ENCODE data around the gene MAPK1IP1L.

MAPK1IP1L gene

GRCh38 chr14:55098561-55098898 is 47.1 kb downstream of the MAPK1IP1L start:
- no peak for ATAC-seq

GRCh38 chr14:55099756-55100155 is 48.3 kb downstream of the MAPK1IP1L start:
- ATAC-seq = no peak

- ATAC-seq = no peak
Measured at GRCh38 chr14:55101698-55102097, 50.3 kb downstream of the MAPK1IP1L start.

GRCh38 chr14:55102141-55102621 is 50.7 kb downstream of the MAPK1IP1L start:
- ATAC-seq = peak; percentile 70

DNA sequence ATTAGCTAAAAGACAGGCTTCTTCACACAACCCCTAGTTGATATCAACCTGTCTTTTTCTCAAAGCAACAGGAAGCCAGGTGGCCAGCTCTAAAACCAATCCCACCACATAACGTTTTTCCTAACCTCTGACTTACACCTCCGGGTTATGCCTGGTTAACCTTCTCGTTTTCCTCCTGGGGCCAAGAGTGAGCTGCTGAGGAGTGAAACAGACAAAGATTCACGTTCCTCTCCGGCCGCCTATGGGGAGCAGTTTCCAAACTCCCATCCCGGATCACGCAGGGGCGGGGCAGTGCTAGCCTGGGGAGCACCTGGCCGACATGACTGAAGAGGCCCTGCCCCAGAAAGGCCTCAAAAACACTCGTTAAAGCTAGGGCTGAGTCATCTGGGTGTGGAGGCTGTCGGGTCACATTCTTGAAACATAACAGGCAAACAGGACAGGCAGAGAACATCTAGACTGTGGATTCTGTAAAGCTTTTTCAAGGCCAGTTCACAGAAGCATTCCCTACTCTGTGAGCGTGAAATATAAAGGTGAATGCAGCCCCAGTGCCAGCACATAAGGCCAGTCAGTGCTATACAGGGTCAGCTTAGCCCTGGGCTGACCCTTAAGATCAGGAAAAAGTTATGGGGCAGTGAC is 51.7 kb downstream of the MAPK1IP1L start:
- ATAC-seq = peak; percentile 62 to 65

GRCh38 chr14:55103971-55104954 is 52.8 kb downstream of the MAPK1IP1L start:
- no peak for ATAC-seq

DNA sequence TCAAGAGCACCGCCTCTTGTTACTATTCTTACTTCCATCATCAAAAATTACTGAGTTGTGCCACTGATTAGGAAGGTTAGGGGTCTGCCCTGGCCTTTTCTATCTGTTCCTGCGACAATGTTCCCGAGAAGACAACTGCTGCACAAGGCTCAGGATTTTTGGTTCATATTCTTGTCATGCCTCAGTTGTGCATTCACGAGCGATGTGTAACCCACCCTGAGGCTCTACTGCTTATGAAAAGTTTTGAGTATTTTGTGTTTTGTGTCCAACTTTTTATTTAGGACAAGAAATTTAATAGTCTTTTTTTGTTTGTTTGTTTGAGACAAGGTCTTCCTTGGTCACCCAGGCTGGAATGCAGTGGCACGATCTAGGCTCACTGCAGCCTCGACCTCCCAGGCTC is 54.5 kb downstream of the MAPK1IP1L start:
- ATAC-seq = no peak

DNA sequence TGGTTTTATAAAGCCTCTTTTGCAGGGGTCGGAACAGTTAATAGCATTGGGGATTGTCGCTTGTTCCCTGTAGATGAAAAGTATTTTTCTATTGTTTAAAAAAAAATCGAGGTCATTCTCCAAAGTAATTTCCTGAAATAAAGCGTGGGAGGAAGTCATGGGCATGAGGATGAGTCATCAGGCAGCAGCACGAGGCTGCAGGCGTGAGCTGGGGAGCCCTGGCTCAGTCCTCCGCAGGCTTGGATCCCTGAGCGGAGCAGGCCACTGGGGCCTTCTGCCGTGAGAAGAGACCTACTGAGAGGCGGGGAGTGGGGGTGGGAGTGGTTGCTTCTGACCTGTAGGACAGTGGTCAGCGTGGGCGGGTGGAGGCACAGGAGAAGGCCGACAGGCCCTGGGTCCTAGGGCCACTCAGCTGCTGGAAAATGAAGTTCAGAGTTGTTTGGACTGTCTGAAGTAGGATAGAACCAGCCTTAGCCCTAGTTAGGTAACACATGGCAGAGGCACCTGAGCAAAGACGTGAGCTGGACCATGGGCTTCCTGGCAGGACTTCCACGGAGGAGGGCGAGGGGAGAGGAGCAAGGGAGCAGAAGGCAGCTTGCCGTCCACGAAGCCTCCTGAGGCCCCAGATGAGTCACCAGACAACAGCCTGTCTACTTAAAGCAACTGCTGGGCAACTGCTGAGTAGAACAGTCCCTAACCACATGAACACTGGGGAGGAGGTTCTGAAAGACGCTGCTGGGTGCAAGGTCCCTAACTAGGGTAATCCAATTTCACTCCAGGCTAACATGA is 56.5 kb downstream of the MAPK1IP1L start:
- peak; percentile 85 to 88 for ATAC-seq

DNA sequence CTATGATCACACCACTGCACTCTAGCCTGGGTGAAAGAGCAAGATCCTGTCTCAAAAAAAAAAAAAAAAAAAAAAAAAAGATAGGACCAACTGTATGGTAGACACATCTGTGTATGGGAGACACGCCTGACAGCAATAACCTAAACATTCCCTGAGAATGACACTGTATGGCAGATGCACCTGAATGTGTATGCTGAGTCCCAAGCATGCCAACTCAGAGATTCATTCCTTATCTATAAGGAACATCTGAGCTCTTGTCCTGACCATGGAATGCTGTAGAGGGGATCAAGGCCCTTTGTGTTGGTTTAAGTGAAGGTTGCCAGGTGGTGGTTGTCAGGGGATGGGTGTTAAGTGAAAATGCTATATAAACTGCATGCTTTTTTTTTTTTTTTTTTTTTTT is 58.4 kb downstream of the MAPK1IP1L start:
- no peak for ATAC-seq

GRCh38 chr14:55111122-55111708 is 59.8 kb downstream of the MAPK1IP1L start:
- ATAC-seq = no peak

DNA sequence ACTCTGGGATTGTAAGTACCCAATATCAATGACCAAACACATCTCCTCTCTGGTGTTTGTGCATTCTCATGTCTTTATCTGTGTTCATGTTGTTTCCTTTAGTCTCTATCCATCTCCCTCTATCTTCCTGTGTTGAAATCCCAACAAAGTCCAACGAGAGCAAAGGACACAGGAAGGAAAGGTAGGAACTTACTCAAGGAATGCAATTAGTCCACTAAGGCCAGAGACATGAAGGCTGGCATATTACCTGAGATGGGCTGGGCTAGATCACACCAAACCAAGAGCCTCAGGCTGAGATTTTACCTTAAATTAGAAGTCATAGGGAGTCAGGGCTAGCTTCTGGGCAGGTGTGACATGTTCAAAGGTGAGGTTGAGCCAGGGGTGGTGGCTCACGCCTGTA is 63.3 kb downstream of the MAPK1IP1L start:
- no peak for ATAC-seq

DNA sequence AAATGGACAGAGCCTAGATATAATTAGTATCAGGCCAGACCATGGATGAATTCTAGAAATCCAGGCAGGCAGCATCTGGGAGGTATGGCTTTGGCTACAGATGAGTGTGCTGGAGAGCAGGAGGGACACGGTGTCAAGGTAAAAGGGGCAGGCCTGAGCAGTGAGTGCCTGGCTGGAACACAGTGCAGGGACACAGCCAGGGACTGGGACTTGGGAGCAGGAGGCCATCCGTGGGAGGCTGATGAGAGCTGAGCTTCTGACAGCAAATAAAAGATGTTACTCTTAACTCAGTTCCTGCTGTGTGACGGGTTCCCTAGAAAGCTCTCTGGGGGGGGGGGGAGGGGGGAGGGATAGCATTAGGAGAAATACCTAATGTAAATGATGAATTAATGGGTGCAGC is 64.0 kb downstream of the MAPK1IP1L start:
- ATAC-seq = no peak

GRCh38 chr14:55115861-55116245 is 64.4 kb downstream of the MAPK1IP1L start:
- no peak for ATAC-seq

- ATAC-seq = no peak
Measured at GRCh38 chr14:55116246-55117030, 65.0 kb downstream of the MAPK1IP1L start.

DNA sequence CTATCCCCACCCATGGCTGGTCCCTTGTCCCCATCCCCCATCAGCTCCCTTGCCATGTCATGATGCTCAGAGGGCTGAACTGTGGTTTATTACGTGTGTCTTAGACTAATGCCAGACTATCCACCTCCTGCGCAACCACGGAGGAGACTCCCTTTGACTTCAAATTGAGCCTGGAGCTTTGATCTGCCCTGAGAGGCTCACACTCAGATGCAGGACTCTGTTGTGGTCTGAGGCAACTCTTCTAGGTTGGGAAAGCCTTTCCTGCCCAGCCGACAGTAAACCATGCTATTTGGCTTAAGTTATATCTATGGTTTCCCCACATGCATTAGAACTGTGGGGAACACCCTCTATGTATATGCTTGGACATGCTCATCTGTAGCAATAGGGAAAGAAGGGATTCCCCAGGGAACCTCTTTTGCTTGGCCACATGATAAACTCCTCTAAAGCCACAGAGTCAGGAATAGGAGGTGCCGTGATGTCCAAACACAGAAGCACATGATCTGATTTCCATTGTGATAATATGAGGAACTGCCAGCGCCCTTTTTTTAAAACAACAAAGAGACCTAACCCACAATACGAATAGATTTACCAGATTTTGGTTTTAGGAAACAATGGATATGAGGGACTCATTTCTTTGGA is 66.5 kb downstream of the MAPK1IP1L start:
- ATAC-seq = no peak

DNA sequence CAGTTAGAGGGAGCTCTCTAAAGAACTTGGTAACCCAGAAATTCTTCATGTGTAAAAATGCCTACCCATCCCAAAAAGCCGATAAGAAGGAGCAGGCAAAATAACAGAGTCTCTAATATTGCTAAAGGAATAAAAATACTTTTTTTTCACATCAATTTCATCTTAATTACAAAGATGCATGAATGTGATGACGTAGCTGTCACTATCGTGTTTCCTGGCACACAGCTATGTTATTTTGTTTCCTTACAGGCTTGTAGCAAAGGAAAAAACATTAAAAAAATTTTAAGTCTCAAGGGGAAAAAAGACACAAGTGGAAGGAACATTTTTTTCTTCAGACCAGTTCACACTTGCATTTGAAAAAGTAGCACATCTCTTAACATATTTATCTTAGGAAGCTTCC is 67.3 kb downstream of the MAPK1IP1L start:
- ATAC-seq = no peak

Data from activated CD4-positive, CD25-positive, alpha-beta regulatory T cell treated with anti-CD3 and anti-CD28 coated beads, Interleukin-2, amount 50 U/mL, for 24 hours (primary cell).